Measurements from ENCODE around the gene ZMYM4. TPM values are rescaled to one million over a fixed set of nuclear protein-coding genes. Genes with fewer than 3 reads are reported as not detected.

The ZMYM4 gene
- total RNA-seq, 1 donor from 2014 or later, result 64.8 TPM

- H3K27ac Mint-ChIP-seq (ENCODE audit: unreplicated experiment), result no peak overlapping the region
- no peak for DNase-seq
- no peaks in the 10 kb centered on the region for H3K27me3 Mint-ChIP-seq (ENCODE audit: unreplicated experiment)
- peaks cover 2% of the 10 kb centered on the region for H3K9me3 Mint-ChIP-seq (ENCODE audit: unreplicated experiment)
- H3K36me3 Mint-ChIP-seq (ENCODE audit: unreplicated experiment), result peaks cover 23% of the 10 kb centered on the region
- no peak overlapping the region for H3K4me3 Mint-ChIP-seq (ENCODE audit: unreplicated experiment)
- no peaks in the 10 kb centered on the region for H3K4me1 Mint-ChIP-seq (ENCODE audit: low read depth, unreplicated experiment)
- no peak for TF ChIP-seq CTCF (IDR thresholded peaks at IDR 0.05; ENCODE audit: partially characterized antibody, unreplicated experiment)
These were observed 137.6 kb downstream of the ZMYM4 start for GRCh38 chr1:35406103-35406502.

DNA sequence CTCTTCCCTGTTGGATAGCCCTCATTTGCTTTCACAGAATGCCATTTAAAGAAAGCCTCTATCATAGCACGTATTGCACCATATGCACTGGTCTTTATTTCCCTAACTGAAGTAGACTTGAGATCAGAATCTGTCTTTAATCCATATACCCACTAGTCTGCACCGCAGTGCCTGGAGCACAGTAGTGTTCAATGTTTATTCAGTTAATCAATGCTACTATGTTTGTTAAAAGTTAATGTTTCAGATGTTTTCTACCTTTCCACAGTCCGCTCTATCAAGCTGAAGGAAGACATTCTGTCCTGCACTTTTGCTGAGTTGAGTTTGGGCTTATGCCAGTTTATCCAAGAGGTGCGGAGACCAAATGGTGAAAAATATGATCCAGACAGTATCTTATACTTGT lies 139.2 kb downstream of the ZMYM4 start:
- H3K4me3 Mint-ChIP-seq (ENCODE audit: unreplicated experiment), result no peak overlapping the region
- H3K4me1 Mint-ChIP-seq (ENCODE audit: low read depth, unreplicated experiment), result no peaks in the 10 kb centered on the region
- H3K27me3 Mint-ChIP-seq (ENCODE audit: unreplicated experiment), result no peaks in the 10 kb centered on the region
- no peak overlapping the region for H3K27ac Mint-ChIP-seq (ENCODE audit: unreplicated experiment)
- TF ChIP-seq CTCF (IDR thresholded peaks at IDR 0.05; ENCODE audit: partially characterized antibody, unreplicated experiment), result no peak
- peaks cover 2% of the 10 kb centered on the region for H3K9me3 Mint-ChIP-seq (ENCODE audit: unreplicated experiment)
- no peak for DNase-seq
- peaks cover 16% of the 10 kb centered on the region for H3K36me3 Mint-ChIP-seq (ENCODE audit: unreplicated experiment)

DNA sequence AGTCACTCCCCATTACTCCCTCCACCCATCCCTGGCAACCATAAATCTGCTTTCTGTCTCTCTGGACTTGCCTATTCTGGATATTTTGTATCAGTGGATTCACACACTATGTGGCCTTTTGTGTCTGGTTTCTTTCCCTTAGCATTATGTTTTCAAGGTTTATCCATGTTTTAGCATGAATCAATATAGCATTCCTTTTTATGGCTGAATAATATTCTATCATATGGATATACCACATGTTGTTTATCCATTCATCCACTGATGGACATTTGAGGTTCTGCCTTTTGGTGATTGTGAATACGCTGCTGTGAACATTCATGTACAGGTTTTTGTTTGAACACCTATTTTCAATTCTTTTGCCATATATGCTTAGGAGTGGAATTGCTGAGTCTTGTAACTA lies 140.4 kb downstream of the ZMYM4 start:
- no peak for TF ChIP-seq CTCF (IDR thresholded peaks at IDR 0.05; ENCODE audit: partially characterized antibody, unreplicated experiment)
- Mint-ChIP-seq H3K4me3 (ENCODE audit: unreplicated experiment) (no peak overlapping the region), H3K27ac (ENCODE audit: unreplicated experiment) (no peak overlapping the region), H3K27me3 (ENCODE audit: unreplicated experiment) (no peaks in the 10 kb centered on the region), H3K9me3 (ENCODE audit: unreplicated experiment) (peaks cover 2% of the 10 kb centered on the region), H3K4me1 (ENCODE audit: low read depth, unreplicated experiment) (no peaks in the 10 kb centered on the region), H3K36me3 (ENCODE audit: unreplicated experiment) (peaks cover 16% of the 10 kb centered on the region)
- no peak for DNase-seq

- no peaks in the 10 kb centered on the region for H3K4me1 Mint-ChIP-seq (ENCODE audit: low read depth, unreplicated experiment)
- peaks cover 5% of the 10 kb centered on the region for H3K9me3 Mint-ChIP-seq (ENCODE audit: unreplicated experiment)
- DNase-seq, result no peak
- H3K27me3 Mint-ChIP-seq (ENCODE audit: unreplicated experiment), result no peaks in the 10 kb centered on the region
- H3K4me3 Mint-ChIP-seq (ENCODE audit: unreplicated experiment), result no peak overlapping the region
- H3K36me3 Mint-ChIP-seq (ENCODE audit: unreplicated experiment), result peaks cover 4% of the 10 kb centered on the region
- TF ChIP-seq CTCF (IDR thresholded peaks at IDR 0.05; ENCODE audit: partially characterized antibody, unreplicated experiment), result no peak
- peak overlapping the region; percentile 2 for H3K27ac Mint-ChIP-seq (ENCODE audit: unreplicated experiment)
These were observed 157.6 kb downstream of the ZMYM4 start for GRCh38 chr1:35426097-35426586.

GRCh38 chr1:35428360-35428759 lies 159.9 kb downstream of the ZMYM4 start:
- Mint-ChIP-seq H3K4me1 (ENCODE audit: low read depth, unreplicated experiment) (peaks cover 3% of the 10 kb centered on the region), H3K27ac (ENCODE audit: unreplicated experiment) (no peak overlapping the region), H3K4me3 (ENCODE audit: unreplicated experiment) (no peak overlapping the region), H3K9me3 (ENCODE audit: unreplicated experiment) (peaks cover 5% of the 10 kb centered on the region), H3K27me3 (ENCODE audit: unreplicated experiment) (peaks cover 2% of the 10 kb centered on the region), H3K36me3 (ENCODE audit: unreplicated experiment) (peaks cover 6% of the 10 kb centered on the region)
- TF ChIP-seq CTCF (IDR thresholded peaks at IDR 0.05; ENCODE audit: partially characterized antibody, unreplicated experiment), result no peak
- no peak for DNase-seq
